ENCODE measurements around the gene SERPINI1.

DNA sequence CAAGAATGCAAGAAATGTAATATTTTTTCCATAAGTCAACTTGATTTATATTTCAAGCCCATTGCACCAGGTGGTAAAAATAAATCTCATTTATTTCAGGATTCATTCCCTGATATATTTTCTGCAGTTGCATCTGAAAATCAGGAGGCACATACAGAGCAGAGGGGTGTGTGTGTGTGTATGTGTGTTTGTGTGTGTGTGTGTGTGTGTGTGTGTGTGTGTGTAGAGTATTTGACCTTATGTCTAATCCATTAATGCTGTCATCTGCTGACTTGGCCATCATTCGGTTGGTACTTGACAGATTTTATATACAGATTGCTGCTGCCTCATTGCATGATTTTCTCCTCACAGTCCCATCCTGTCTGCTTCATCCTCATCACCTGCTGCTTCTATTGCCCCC lies 118.5 kb downstream of the SERPINI1 start:
- TF ChIP-seq, protein P1, sequence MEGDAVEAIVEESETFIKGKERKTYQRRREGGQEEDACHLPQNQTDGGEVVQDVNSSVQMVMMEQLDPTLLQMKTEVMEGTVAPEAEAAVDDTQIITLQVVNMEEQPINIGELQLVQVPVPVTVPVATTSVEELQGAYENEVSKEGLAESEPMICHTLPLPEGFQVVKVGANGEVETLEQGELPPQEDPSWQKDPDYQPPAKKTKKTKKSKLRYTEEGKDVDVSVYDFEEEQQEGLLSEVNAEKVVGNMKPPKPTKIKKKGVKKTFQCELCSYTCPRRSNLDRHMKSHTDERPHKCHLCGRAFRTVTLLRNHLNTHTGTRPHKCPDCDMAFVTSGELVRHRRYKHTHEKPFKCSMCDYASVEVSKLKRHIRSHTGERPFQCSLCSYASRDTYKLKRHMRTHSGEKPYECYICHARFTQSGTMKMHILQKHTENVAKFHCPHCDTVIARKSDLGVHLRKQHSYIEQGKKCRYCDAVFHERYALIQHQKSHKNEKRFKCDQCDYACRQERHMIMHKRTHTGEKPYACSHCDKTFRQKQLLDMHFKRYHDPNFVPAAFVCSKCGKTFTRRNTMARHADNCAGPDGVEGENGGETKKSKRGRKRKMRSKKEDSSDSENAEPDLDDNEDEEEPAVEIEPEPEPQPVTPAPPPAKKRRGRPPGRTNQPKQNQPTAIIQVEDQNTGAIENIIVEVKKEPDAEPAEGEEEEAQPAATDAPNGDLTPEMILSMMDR (IDR thresholded peaks at IDR 0.05) = no peak
- TF ChIP-seq TEAD4 (CRISPR knock-in tag; IDR thresholded peaks at IDR 0.05) = no peak
- no peak for TF ChIP-seq MAX (CRISPR knock-in tag; IDR thresholded peaks at IDR 0.05)
- no peak for TF ChIP-seq SMAD3 (CRISPR knock-in tag; IDR thresholded peaks at IDR 0.05; ENCODE audit: borderline replicate concordance)
- TF ChIP-seq ZBTB43 (CRISPR knock-in tag; IDR thresholded peaks at IDR 0.05) = no peak
- TF ChIP-seq ZNF232 (CRISPR knock-in tag; IDR thresholded peaks at IDR 0.05) = no peak
